ENCODE data around the gene LDAH.

The LDAH gene

DNA sequence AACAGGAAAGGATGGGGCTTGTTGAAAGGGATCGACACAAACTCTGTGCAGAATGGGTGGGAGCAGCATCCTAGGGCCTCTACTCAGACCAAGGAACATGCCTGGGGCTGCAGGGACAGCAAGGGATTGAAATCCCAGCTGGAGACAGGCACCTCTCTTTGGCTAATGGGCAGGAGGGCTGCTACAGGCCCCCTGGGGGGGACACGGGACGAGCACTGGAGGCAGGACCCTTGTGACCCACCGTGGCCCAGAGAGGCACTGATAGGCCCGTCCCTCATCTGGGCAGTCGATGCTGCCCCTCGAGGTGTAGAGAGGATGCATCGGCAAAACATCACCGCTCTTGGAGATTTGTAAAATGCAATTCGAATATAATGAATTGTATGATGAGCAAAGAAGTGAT is 177.1 kb downstream of the LDAH start:
- peaks cover 0 to 55% of the 10 kb centered on the region in 2 experiments; a peak in 1 of 3 replicates for H3K36me3 ChIP-seq (ENCODE audit: control insufficient read depth in 2 of 2, insufficient read depth in 1 of 2, low read length in 2 of 2)
- no peaks in the 10 kb centered on the region for H3K9me3 ChIP-seq (ENCODE audit: control insufficient read depth, insufficient read depth, low read depth, low read length)
- no peaks in the 10 kb centered on the region for H3K4me1 ChIP-seq (ENCODE audit: control insufficient read depth, insufficient read depth, low read length)
- no peak overlapping the region for H3K4me3 ChIP-seq (ENCODE audit: low read depth, low read length)
- POLR2A ChIA-PET = no interaction called here
- CTCF ChIA-PET = interaction anchor here (1.1 kb wide), 1 partner anchor 319 kb away, joined by 3 read pairs; no protein-coding TSS in a partner anchor
- no peak overlapping the region for H3K27ac ChIP-seq (ENCODE audit: extremely low read depth, low read depth, low read length)
- no peak for TF ChIP-seq ZNF37A (tag by site-specific recombination; IDR thresholded peaks at IDR 0.05)
- TF ChIP-seq ZNF350 (tag by site-specific recombination; IDR thresholded peaks at IDR 0.05) = no peak
- TF ChIP-seq ZNF658 (tag by site-specific recombination; IDR thresholded peaks at IDR 0.05) = no peak
- no peak for TF ChIP-seq ZNF302 (tag by site-specific recombination; IDR thresholded peaks at IDR 0.05; ENCODE audit: low read depth)
- no peak for TF ChIP-seq ZNF791 (tag by site-specific recombination; IDR thresholded peaks at IDR 0.05)
- no peak for TF ChIP-seq ZNF274 (IDR thresholded peaks at IDR 0.05; ENCODE audit: low read length)
- TF ChIP-seq ZNF274 (tag by site-specific recombination; IDR thresholded peaks at IDR 0.05; ENCODE audit: borderline replicate concordance) = no peak
- TF ChIP-seq ZNF654 (tag by site-specific recombination; IDR thresholded peaks at IDR 0.05; ENCODE audit: low read depth) = no peak

DNA sequence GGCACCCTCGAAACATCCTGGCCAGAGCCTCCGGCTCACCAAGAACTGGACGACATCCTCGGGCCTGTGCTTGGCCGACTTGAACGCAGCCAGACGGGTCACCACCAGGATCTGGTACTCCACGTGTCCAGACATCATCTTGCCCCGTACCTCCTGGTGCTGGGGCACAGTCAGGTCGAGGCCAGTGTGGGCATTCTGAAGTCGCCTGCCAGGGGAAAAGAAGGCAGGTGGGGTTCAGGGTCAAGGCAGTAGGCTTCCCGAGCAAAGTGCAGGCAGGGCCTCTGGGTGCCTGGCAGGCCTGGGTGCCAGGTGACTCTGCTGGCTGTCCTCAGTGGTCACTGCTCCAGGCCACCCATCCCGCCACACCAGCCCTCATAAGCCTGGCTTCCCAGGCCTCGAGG is 177.6 kb downstream of the LDAH start:
- TF ChIP-seq SP7 (tag by site-specific recombination; IDR thresholded peaks at IDR 0.05) (no peak), SCRT1 (tag by site-specific recombination; IDR thresholded peaks at IDR 0.05; ENCODE audit: borderline replicate concordance) (no peak), HOXD13 (CRISPR knock-in tag; IDR thresholded peaks at IDR 0.05; ENCODE audit: borderline replicate concordance) (no peak), BCL11A (tag by site-specific recombination; IDR thresholded peaks at IDR 0.05; ENCODE audit: low read depth) (no peak), ZNF514 (tag by site-specific recombination; IDR thresholded peaks at IDR 0.05) (no peak), HOXA7 (CRISPR knock-in tag; IDR thresholded peaks at IDR 0.05; ENCODE audit: borderline replicate concordance) (no peak), GFI1B (tag by site-specific recombination; IDR thresholded peaks at IDR 0.05) (no peak), ZNF433 (tag by site-specific recombination; IDR thresholded peaks at IDR 0.05; ENCODE audit: low read depth) (no peak), ZNF175 (tag by site-specific recombination; IDR thresholded peaks at IDR 0.05) (no peak), ZNF23 (tag by site-specific recombination; IDR thresholded peaks at IDR 0.05; ENCODE audit: borderline replicate concordance) (no peak), MYNN (tag by site-specific recombination; IDR thresholded peaks at IDR 0.05; ENCODE audit: borderline replicate concordance) (no peak), SP2 (tag by site-specific recombination; IDR thresholded peaks at IDR 0.05) (no peak), ZNF112 (tag by site-specific recombination; IDR thresholded peaks at IDR 0.05) (no peak)
- TF ChIP-seq, protein P1, sequence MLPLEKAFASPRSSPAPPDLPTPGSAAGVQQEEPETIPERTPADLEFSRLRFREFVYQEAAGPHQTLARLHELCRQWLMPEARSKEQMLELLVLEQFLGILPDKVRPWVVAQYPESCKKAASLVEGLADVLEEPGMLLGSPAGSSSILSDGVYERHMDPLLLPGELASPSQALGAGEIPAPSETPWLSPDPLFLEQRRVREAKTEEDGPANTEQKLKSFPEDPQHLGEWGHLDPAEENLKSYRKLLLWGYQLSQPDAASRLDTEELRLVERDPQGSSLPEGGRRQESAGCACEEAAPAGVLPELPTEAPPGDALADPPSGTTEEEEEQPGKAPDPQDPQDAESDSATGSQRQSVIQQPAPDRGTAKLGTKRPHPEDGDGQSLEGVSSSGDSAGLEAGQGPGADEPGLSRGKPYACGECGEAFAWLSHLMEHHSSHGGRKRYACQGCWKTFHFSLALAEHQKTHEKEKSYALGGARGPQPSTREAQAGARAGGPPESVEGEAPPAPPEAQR (tag by site-specific recombination; IDR thresholded peaks at IDR 0.05) = no peak
- TF ChIP-seq, protein P2, sequence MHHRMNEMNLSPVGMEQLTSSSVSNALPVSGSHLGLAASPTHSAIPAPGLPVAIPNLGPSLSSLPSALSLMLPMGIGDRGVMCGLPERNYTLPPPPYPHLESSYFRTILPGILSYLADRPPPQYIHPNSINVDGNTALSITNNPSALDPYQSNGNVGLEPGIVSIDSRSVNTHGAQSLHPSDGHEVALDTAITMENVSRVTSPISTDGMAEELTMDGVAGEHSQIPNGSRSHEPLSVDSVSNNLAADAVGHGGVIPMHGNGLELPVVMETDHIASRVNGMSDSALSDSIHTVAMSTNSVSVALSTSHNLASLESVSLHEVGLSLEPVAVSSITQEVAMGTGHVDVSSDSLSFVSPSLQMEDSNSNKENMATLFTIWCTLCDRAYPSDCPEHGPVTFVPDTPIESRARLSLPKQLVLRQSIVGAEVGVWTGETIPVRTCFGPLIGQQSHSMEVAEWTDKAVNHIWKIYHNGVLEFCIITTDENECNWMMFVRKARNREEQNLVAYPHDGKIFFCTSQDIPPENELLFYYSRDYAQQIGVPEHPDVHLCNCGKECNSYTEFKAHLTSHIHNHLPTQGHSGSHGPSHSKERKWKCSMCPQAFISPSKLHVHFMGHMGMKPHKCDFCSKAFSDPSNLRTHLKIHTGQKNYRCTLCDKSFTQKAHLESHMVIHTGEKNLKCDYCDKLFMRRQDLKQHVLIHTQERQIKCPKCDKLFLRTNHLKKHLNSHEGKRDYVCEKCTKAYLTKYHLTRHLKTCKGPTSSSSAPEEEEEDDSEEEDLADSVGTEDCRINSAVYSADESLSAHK (tag by site-specific recombination; IDR thresholded peaks at IDR 0.05) = no peak
- H3K4me3 ChIP-seq (ENCODE audit: low read depth, low read length) = no peak overlapping the region
- POLR2A ChIA-PET = interaction anchor here (0.6 kb wide), 1 partner anchor 253 kb away, joined by 7 read pairs; no protein-coding TSS in a partner anchor
- H3K27ac ChIP-seq (ENCODE audit: extremely low read depth, low read depth, low read length) = no peak overlapping the region
- H3K36me3 ChIP-seq (ENCODE audit: control insufficient read depth in 2 of 2, insufficient read depth in 1 of 2, low read length in 2 of 2) = peaks cover 0 to 60% of the 10 kb centered on the region in 2 experiments; a peak in 1 of 3 replicates
- CTCF ChIA-PET = interaction anchor here (1.1 to 5.9 kb wide), 3 partner anchors 16 to 319 kb away, joined by 3 to 93 read pairs (median 4); no protein-coding TSS in a partner anchor
- no peaks in the 10 kb centered on the region for H3K4me1 ChIP-seq (ENCODE audit: control insufficient read depth, insufficient read depth, low read length)
- H3K9me3 ChIP-seq (ENCODE audit: control insufficient read depth, insufficient read depth, low read depth, low read length) = no peaks in the 10 kb centered on the region
